ENCODE data around the gene CFAP221.

The CFAP221 gene

DNA sequence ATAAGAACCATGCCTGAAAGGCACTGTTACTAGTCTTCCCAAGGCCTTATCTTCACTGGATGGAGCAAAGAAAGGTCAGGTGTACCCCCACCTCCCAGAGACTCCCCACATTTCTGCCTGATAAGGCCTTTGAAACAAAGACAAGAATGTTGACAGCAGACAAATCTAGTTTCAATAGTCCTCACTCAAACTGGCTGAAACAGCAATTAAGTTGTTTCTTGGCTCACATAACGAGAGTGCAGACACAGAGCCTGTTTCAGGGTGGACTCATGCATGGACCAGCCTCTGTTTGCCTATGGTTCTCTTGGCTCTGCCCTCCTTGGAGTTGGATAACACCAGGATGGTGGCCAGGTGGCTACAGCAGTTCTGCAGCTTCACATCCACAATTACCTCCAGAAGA is 7.5 kb upstream of the CFAP221 start:
- Histone ChIP-seq H3K4me3 (ENCODE audit: insufficient read depth, low read length, poor library complexity, severe bottlenecking) (no peak overlapping the region), H3K27me3 (ENCODE audit: low read length) (no peaks in the 10 kb centered on the region; the same call in 1 of the 2 replicates), H3K9me3 (ENCODE audit: insufficient read depth, low read length) (peaks cover 13% of the 10 kb centered on the region; the same call in 1 of the 2 replicates), H4K20me1 (ENCODE audit: low read depth, low read length) (no peaks in the 10 kb centered on the region), H3K9ac (ENCODE audit: low read length) (no peak overlapping the region), H3K9me2 (replicated peaks; ENCODE audit: insufficient read depth, low read length) (no peaks in the 10 kb centered on the region), H3K4me2 (ENCODE audit: low read depth, low read length, poor library complexity, severe bottlenecking) (no peak overlapping the region), H3F3A (ENCODE audit: insufficient read depth) (no peaks in the 10 kb centered on the region), H3K27ac (ENCODE audit: low read depth, low read length) (no peak overlapping the region), H2AFZ (ENCODE audit: low read depth, low read length, severe bottlenecking) (no peak overlapping the region), H3K36me3 (ENCODE audit: low read length) (no peaks in the 10 kb centered on the region), H3K79me2 (ENCODE audit: insufficient read depth, low read length) (no peaks in the 10 kb centered on the region)
- TF ChIP-seq EZH2phosphoT487 (conservative IDR thresholded peaks at IDR 0.05; ENCODE audit: low read length), result no peak

GRCh38 chr2:119537792-119538191 is 6.5 kb upstream of the CFAP221 start:
- Histone ChIP-seq H3K4me2 (ENCODE audit: low read depth, low read length, poor library complexity, severe bottlenecking) (no peak overlapping the region), H3F3A (ENCODE audit: insufficient read depth) (no peaks in the 10 kb centered on the region), H3K27me3 (ENCODE audit: low read length) (no peaks in the 10 kb centered on the region; the same call in 1 of the 2 replicates), H2AFZ (ENCODE audit: low read depth, low read length, severe bottlenecking) (no peak overlapping the region), H3K27ac (ENCODE audit: low read depth, low read length) (no peak overlapping the region), H4K20me1 (ENCODE audit: low read depth, low read length) (no peaks in the 10 kb centered on the region), H3K9ac (ENCODE audit: low read length) (no peak overlapping the region), H3K9me2 (replicated peaks; ENCODE audit: insufficient read depth, low read length) (no peaks in the 10 kb centered on the region), H3K9me3 (ENCODE audit: insufficient read depth, low read length) (peaks cover 13% of the 10 kb centered on the region; the same call in 1 of the 2 replicates), H3K36me3 (ENCODE audit: low read length) (no peaks in the 10 kb centered on the region), H3K4me3 (ENCODE audit: insufficient read depth, low read length, poor library complexity, severe bottlenecking) (no peak overlapping the region), H3K79me2 (ENCODE audit: insufficient read depth, low read length) (no peaks in the 10 kb centered on the region)
- TF ChIP-seq EZH2phosphoT487 (conservative IDR thresholded peaks at IDR 0.05; ENCODE audit: low read length) (no peak), CTCF (IDR thresholded peaks at IDR 0.05; ENCODE audit: insufficient read depth, low read length, poor library complexity, severe bottlenecking) (no peak)

DNA sequence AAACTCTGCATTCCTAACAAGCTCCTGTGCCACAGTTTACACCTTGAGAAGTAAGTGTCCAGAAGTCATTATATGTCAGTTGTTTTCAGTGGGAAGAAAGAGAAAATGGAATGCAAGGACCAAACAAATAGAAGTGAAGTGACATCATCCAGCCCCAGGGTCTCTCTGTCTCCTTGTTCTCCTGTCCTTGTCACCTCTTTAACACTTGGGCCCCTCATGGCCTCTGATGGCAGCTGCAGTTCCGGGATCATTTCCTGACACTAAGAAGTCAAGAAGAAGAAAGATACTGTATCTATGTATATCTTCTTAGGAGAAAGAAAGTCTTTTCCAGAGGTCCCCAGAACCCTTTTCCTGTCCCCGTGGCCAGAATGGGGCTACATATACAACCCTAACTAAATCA is 2.8 kb upstream of the CFAP221 start:
- Histone ChIP-seq H3K9me2 (replicated peaks; ENCODE audit: insufficient read depth, low read length) (no peaks in the 10 kb centered on the region), H3K9me3 (ENCODE audit: insufficient read depth, low read length) (no peaks in the 10 kb centered on the region), H4K20me1 (ENCODE audit: low read depth, low read length) (no peaks in the 10 kb centered on the region), H3K4me2 (ENCODE audit: low read depth, low read length, poor library complexity, severe bottlenecking) (no peak overlapping the region), H3K9ac (ENCODE audit: low read length) (no peak overlapping the region), H3K79me2 (ENCODE audit: insufficient read depth, low read length) (no peaks in the 10 kb centered on the region), H3K4me3 (ENCODE audit: insufficient read depth, low read length, poor library complexity, severe bottlenecking) (no peak overlapping the region), H3K27ac (ENCODE audit: low read depth, low read length) (no peak overlapping the region), H2AFZ (ENCODE audit: low read depth, low read length, severe bottlenecking) (no peak overlapping the region), H3F3A (ENCODE audit: insufficient read depth) (no peaks in the 10 kb centered on the region), H3K27me3 (ENCODE audit: low read length) (no peaks in the 10 kb centered on the region; the same call in 1 of the 2 replicates), H3K36me3 (ENCODE audit: low read length) (no peaks in the 10 kb centered on the region)
- TF ChIP-seq CTCF (IDR thresholded peaks at IDR 0.05; ENCODE audit: insufficient read depth, low read length, poor library complexity, severe bottlenecking), result no peak
- TF ChIP-seq EZH2phosphoT487 (conservative IDR thresholded peaks at IDR 0.05; ENCODE audit: low read length), result no peak

DNA sequence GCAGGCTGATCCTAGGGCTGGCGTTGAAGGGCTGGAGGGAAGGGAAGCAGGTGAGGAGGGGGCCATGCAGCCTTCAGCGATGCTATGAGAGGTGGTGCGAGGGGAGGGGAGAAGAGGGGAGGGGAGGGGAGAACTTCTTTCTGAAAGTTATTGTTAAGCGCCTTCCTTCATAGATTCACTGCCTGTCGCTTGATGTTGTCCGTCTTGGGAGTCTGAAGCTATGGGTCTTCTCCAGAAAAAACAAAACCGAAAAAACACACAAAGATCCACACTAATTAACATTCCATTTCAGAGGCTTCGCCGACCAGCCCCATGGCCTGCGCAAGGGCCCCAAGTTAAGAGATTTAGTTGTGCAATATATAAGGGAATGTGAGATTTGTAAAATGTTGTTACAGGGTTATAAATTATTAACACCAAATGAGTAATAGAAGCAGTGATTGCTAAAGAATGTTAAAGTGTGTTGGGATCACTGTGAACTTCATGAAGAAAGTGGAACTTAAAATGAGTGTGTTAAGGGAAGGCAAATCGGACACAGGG is 758 bp downstream of the CFAP221 start:
- Histone ChIP-seq H3K36me3 (ENCODE audit: low read length) (no peaks in the 10 kb centered on the region), H4K20me1 (ENCODE audit: low read depth, low read length) (no peaks in the 10 kb centered on the region), H2AFZ (ENCODE audit: low read depth, low read length, severe bottlenecking) (no peak overlapping the region), H3K4me2 (ENCODE audit: low read depth, low read length, poor library complexity, severe bottlenecking) (no peak overlapping the region), H3K27me3 (ENCODE audit: low read length) (no peaks in the 10 kb centered on the region; the same call in 1 of the 2 replicates), H3K27ac (ENCODE audit: low read depth, low read length) (no peak overlapping the region), H3K79me2 (ENCODE audit: insufficient read depth, low read length) (no peaks in the 10 kb centered on the region), H3F3A (ENCODE audit: insufficient read depth) (no peaks in the 10 kb centered on the region), H3K4me3 (ENCODE audit: insufficient read depth, low read length, poor library complexity, severe bottlenecking) (no peak overlapping the region), H3K9me2 (replicated peaks; ENCODE audit: insufficient read depth, low read length) (no peaks in the 10 kb centered on the region), H3K9ac (ENCODE audit: low read length) (no peak overlapping the region), H3K9me3 (ENCODE audit: insufficient read depth, low read length) (no peaks in the 10 kb centered on the region)
- no peak for TF ChIP-seq CTCF (IDR thresholded peaks at IDR 0.05; ENCODE audit: insufficient read depth, low read length, poor library complexity, severe bottlenecking)
- no peak for TF ChIP-seq EZH2phosphoT487 (conservative IDR thresholded peaks at IDR 0.05; ENCODE audit: low read length)

Data from SU-DHL-6 (cell line).